ENCODE data around the gene F3. TPM values are rescaled to one million over a fixed set of nuclear protein-coding genes. Genes with fewer than 3 reads are reported as not detected.

F3 gene
- total and polyA plus RNA-seq, 2 of the 13 experiments (the other 11 are each of a cell fraction or from before 2014, with no cell fraction given), result 5.8 to 9.0 TPM

DNA sequence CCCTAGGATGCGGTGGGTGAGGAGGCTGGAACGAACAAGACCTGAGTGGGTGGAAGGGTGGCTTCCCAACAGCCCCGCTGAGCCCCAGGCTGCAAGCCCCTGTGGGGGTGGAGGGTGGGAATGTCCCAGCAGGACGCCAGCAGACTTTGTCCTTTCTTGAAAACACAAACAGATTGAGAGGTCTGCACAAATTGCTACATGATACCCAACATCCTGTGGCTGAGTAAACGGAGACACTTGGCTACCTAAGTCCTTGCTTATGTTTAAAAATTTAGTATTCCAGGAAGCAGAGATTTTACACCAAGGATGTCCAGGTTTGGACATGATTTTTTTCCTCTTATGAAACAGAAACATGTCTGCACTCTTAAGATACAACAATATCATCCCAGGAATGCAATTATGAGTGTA lies 11.8 kb upstream of the F3 start (continued):
- TF ChIP-seq, protein P1, sequence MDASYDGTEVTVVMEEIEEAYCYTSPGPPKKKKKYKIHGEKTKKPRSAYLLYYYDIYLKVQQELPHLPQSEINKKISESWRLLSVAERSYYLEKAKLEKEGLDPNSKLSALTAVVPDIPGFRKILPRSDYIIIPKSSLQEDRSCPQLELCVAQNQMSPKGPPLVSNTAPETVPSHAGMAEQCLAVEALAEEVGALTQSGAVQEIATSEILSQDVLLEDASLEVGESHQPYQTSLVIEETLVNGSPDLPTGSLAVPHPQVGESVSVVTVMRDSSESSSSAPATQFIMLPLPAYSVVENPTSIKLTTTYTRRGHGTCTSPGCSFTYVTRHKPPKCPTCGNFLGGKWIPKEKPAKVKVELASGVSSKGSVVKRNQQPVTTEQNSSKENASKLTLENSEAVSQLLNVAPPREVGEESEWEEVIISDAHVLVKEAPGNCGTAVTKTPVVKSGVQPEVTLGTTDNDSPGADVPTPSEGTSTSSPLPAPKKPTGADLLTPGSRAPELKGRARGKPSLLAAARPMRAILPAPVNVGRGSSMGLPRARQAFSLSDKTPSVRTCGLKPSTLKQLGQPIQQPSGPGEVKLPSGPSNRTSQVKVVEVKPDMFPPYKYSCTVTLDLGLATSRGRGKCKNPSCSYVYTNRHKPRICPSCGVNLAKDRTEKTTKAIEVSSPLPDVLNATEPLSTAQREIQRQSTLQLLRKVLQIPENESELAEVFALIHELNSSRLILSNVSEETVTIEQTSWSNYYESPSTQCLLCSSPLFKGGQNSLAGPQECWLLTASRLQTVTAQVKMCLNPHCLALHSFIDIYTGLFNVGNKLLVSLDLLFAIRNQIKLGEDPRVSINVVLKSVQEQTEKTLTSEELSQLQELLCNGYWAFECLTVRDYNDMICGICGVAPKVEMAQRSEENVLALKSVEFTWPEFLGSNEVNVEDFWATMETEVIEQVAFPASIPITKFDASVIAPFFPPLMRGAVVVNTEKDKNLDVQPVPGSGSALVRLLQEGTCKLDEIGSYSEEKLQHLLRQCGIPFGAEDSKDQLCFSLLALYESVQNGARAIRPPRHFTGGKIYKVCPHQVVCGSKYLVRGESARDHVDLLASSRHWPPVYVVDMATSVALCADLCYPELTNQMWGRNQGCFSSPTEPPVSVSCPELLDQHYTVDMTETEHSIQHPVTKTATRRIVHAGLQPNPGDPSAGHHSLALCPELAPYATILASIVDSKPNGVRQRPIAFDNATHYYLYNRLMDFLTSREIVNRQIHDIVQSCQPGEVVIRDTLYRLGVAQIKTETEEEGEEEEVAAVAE (CRISPR knock-in tag; IDR thresholded peaks at IDR 0.05; ENCODE audit: borderline replicate concordance), result no peak
- TF ChIP-seq ZMYM2 (CRISPR knock-in tag; IDR thresholded peaks at IDR 0.05) (no peak), NRL (CRISPR knock-in tag; IDR thresholded peaks at IDR 0.05; ENCODE audit: borderline replicate concordance) (no peak), MYNN (CRISPR knock-in tag; IDR thresholded peaks at IDR 0.05; ENCODE audit: low read depth) (no peak), DMAP1 (CRISPR knock-in tag; IDR thresholded peaks at IDR 0.05) (no peak), CEBPB (IDR thresholded peaks at IDR 0.05; ENCODE audit: borderline replicate concordance, low read depth, low read length) (no peak), SOX5 (CRISPR knock-in tag; IDR thresholded peaks at IDR 0.05; ENCODE audit: borderline replicate concordance) (peak; percentile 27; the same call in 1 of the 2 replicates)
- TF ChIP-seq, protein P2, sequence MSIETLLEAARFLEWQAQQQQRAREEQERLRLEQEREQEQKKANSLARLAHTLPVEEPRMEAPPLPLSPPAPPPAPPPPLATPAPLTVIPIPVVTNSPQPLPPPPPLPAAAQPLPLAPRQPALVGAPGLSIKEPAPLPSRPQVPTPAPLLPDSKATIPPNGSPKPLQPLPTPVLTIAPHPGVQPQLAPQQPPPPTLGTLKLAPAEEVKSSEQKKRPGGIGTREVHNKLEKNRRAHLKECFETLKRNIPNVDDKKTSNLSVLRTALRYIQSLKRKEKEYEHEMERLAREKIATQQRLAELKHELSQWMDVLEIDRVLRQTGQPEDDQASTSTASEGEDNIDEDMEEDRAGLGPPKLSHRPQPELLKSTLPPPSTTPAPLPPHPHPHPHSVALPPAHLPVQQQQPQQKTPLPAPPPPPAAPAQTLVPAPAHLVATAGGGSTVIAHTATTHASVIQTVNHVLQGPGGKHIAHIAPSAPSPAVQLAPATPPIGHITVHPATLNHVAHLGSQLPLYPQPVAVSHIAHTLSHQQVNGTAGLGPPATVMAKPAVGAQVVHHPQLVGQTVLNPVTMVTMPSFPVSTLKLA (IDR thresholded peaks at IDR 0.05), result no peak
- TF ChIP-seq, protein P3, sequence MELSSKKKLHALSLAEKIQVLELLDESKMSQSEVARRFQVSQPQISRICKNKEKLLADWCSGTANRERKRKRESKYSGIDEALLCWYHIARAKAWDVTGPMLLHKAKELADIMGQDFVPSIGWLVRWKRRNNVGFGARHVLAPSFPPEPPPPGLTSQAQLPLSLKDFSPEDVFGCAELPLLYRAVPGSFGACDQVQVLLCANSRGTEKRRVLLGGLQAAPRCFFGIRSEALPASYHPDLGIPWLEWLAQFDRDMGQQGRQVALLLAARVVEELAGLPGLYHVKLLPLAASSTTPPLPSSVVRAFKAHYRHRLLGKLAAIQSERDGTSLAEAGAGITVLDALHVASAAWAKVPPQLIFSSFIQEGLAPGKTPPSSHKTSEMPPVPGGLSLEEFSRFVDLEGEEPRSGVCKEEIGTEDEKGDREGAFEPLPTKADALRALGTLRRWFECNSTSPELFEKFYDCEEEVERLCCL (CRISPR knock-in tag; IDR thresholded peaks at IDR 0.05; ENCODE audit: borderline replicate concordance), result no peak
